GM12874 (cell line): ENCODE data around the gene GJB4.

Experiments
- TF ChIP-seq, protein P1 (sequence below): IDR thresholded peaks from 2 replicates; pipeline ENCODE4 v1.5.1; 2011; ENCODE audit warnings: low read depth, mild to moderate bottlenecking, control low read depth, low read length, moderate library complexity; ENCODE audit not compliant: insufficient read depth

GJB4 gene

DNA sequence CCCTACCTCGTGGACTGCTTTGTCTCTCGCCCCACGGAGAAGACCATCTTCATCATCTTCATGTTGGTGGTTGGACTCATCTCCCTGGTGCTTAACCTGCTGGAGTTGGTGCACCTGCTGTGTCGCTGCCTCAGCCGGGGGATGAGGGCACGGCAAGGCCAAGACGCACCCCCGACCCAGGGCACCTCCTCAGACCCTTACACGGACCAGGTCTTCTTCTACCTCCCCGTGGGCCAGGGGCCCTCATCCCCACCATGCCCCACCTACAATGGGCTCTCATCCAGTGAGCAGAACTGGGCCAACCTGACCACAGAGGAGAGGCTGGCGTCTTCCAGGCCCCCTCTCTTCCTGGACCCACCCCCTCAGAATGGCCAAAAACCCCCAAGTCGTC, 35.2 kb downstream of the GJB4 start:
- TF ChIP-seq, protein P1, sequence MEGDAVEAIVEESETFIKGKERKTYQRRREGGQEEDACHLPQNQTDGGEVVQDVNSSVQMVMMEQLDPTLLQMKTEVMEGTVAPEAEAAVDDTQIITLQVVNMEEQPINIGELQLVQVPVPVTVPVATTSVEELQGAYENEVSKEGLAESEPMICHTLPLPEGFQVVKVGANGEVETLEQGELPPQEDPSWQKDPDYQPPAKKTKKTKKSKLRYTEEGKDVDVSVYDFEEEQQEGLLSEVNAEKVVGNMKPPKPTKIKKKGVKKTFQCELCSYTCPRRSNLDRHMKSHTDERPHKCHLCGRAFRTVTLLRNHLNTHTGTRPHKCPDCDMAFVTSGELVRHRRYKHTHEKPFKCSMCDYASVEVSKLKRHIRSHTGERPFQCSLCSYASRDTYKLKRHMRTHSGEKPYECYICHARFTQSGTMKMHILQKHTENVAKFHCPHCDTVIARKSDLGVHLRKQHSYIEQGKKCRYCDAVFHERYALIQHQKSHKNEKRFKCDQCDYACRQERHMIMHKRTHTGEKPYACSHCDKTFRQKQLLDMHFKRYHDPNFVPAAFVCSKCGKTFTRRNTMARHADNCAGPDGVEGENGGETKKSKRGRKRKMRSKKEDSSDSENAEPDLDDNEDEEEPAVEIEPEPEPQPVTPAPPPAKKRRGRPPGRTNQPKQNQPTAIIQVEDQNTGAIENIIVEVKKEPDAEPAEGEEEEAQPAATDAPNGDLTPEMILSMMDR = no peak

DNA sequence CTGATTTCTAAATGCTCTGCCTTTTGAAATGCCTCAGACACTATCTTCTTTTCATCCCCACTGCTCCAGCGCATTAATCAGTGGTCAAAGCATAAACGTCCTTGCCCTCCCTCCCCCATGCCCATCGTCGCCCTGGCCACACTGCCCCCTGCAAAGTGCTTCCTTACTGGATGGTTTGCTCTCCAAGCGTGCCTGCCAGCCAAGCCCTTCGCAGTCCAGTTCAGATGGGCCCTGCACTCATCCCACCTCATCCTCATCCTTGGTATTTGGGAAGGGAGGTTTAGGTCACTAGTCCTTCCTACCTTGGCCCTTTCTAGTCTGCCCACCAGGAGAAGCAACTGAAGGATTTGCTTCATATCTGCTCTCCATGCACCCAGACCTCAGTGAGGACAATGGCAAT, 36.4 kb downstream of the GJB4 start:
- TF ChIP-seq, protein P1 = no peak

DNA sequence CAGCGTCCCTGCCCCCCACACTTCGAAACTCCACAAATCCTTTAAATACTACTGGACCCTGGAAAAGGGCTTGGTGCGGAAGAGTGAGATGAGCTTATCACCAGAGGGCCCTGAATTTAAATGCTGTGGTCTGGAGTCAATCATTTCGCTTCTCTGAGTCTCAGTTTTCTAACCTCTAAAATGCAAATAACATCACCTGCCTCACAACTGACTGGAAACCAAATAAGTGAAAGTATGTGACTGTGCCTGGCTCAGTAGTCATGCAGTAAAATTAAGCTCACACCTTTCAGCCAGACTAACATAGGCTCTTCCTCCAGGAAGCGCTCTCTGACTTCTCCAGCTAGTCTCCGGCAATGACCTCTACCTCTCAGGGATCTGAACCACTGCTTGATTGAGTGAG, 37.5 kb downstream of the GJB4 start:
- TF ChIP-seq, protein P1 = no peak

DNA sequence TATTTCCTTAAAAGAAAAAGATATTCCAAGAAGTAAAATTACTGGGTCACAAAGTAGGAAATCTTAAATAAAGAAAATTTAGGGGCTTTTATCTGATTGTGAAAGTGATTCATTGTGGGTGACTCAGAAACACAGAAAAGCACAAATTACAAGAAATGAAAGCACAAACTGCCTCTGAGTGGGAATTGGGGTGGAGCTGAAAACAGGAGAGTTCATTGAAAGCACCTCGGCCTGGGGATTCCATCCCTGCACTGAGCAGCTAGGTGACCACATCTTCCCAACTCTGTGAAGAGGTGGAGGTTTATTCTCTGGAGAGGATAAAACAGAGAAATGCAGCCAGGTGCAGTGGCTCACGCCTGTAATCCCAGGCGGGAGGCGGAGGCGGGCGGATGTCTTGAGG, 40.7 kb downstream of the GJB4 start:
- TF ChIP-seq, protein P1 = no peak

DNA sequence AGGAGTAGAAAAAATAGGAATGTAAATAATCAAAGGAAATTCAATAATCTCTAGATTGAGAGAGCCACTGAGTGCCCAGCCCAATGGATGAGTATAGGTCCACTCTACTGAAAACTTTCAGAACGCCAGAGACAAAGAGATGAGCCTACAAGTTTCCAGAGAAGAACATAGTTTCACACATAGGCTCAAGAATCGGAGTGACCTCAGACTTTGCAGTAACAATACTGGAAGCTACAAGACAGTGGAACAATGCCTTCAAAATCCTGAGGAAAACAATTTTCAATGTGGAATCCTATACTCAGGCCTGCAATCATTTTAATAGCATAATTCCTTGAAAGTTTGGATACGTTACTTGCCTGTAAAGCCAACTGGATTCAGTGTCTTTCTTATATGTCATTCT, 44.2 kb downstream of the GJB4 start:
- TF ChIP-seq, protein P1 = no peak

DNA sequence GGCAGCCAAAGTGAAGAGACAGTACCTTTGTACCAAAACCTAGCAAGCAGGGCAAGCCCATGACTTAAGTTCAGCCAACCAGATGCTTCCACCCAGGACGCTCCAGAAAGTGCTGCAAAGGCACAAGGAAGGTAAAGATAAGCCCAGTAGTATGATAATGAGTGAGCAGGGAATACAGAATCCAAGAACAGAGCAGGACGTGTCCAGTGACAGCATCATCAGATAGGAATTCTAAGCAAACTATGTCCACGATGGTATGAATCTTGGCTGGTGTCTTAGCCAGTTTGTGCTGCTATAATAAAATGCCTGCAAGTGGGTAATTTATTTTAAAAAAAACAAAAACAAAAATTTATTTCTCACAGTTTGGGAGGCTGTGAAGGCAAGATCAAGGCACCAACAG, 46.9 kb downstream of the GJB4 start:
- TF ChIP-seq, protein P1 = no peak

DNA sequence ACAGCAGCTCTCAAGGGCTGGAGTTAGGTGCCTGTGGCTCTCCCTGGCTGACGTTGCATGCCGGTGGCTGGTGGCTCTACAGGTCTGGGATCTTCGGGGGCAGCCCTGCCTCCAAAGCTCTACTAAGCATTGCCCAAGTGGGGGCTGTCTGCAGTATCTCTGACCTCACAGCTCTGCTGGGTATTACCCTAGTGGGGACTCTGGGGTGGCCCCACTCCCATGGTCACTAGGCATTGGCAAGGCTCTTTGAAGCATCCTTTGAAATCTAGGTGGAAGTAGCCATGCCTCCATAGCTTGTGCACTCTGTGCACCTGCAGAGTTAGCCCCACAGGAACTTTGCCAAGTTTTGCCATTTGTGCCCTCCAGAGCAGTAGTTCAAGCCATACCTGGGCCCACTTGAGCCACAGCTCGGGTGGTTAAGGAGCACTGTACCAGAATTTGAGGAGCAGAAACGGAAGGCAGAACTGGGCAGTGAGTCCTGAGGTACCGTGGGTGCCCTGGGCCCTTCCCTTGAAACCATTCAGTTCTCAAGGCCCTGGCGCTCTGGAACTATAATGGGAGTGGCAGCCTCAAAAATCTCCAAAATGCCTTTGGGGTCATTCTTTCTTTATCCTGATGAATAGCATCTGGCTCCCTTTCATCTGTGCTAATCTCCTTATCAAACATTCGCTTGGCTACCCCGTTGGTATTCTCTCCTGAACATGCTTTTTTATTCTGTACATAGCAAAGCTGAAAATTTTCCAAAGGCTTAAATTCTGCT, 48.7 kb downstream of the GJB4 start:
- TF ChIP-seq, protein P1 = no peak
